Measurements from ENCODE around the gene DGKD. TPM values are rescaled to one million over a fixed set of nuclear protein-coding genes. Genes with fewer than 3 reads are reported as not detected.

Gene DGKD
- total RNA-seq, 1 experiment from 2014 or later = 28.2 TPM

DNA sequence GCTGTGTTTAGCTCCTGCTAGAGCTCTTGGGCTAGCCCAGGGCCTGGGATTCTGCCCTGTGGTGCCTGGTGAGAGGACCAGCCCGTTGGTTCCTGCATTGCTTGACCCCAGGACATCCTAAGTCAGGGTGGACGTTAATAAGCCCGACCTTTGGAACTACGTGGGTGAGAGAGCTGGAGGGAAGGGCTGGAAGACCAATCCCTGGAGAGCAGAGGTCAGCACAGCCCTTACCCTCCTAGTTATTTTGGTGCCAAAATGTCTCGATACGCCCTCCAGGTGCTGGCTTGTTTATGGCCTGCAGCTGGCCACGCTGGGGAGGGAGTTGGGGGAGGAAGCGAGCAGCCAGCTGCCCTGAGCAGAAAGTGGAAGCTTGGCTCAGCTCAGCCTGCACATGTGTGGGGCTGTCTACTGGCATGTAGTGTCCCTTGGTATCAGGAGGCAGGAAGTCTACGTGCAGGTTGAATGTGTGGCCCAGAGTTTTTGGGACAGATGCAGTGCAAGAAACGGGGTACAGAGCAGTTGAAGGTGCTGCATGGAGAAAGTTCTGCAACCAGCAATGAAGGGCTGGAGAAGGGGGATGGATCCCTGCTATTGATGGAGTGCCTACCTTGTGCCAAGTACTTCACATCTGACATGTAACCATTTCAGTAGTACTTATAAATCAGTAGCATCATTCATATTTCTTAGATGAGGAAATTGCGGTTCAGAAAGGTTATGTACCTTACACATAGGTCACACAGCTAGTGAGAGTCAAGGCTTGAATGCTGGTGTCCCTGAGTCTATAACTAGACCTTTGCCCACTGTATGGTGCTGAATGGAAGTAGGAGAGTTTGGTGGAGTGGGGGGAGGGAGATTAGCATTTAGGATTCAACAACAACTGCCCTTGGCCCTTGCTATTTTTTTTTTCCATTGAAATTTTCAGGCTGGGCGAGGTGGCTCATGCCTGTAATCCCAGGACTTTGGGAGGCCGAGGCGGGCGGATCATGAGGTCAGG lies 5.0 kb upstream of the DGKD start:
- Histone ChIP-seq H3K27ac (no peak overlapping the region), H3K4me1 (peaks cover 20% of the 10 kb centered on the region), H3K36me3 (no peaks in the 10 kb centered on the region), H3K4me3 (no peak overlapping the region), H3K9me3 (replicated peaks) (no peaks in the 10 kb centered on the region), H3K27me3 (no peaks in the 10 kb centered on the region)
- DNase-seq = peak; percentile 64 to 71

DNA sequence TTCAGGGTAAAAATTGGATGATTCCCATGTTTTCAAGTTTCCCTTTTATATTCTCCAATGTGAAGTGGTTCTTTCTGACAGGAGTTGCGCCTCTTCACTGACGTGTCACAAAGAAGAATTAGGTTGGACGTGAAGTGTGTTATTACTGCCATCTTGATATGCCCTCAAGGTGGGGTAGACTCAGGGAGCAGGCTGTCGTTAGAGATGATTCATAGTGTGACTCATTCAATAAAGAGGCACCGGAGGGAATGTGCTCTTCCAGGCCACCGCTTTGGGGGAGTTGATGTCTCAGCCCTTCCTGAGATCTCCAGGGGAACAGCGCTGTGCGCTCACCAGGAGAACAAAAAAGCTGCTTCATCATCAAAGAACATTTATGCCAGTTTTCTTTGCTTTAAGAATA lies 3.6 kb upstream of the DGKD start:
- no peaks in the 10 kb centered on the region for H3K36me3 ChIP-seq
- DNase-seq = peak; percentile 51 to 69
- no peaks in the 10 kb centered on the region for H3K9me3 ChIP-seq (replicated peaks)
- H3K27me3 ChIP-seq = no peaks in the 10 kb centered on the region
- no peak overlapping the region for H3K27ac ChIP-seq
- H3K4me1 ChIP-seq = peaks cover 25% of the 10 kb centered on the region
- H3K4me3 ChIP-seq = no peak overlapping the region

DNA sequence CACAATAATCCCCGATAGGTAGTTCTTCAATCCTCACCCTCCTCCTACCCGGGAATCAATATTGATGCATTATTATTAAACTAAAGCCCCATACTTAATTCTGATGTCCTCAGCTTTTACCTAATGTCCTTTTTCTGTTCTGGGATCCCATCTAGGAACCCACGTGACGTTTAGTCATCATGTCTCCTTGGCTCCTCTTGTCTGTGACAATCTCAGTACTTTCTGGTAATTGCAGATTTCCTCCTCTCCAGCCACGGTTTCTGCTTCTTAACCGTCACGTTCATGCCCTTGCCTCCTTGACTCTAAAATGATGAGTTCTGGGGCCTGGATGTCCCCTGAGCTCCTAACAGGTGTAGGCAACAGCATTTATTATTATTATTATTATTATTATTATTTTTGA lies 2.9 kb upstream of the DGKD start:
- Histone ChIP-seq H3K4me1 (peaks cover 30% of the 10 kb centered on the region), H3K27me3 (no peaks in the 10 kb centered on the region), H3K36me3 (no peaks in the 10 kb centered on the region), H3K4me3 (no peak overlapping the region), H3K9me3 (replicated peaks) (no peaks in the 10 kb centered on the region), H3K27ac (no peak overlapping the region)
- DNase-seq = no peak

DNA sequence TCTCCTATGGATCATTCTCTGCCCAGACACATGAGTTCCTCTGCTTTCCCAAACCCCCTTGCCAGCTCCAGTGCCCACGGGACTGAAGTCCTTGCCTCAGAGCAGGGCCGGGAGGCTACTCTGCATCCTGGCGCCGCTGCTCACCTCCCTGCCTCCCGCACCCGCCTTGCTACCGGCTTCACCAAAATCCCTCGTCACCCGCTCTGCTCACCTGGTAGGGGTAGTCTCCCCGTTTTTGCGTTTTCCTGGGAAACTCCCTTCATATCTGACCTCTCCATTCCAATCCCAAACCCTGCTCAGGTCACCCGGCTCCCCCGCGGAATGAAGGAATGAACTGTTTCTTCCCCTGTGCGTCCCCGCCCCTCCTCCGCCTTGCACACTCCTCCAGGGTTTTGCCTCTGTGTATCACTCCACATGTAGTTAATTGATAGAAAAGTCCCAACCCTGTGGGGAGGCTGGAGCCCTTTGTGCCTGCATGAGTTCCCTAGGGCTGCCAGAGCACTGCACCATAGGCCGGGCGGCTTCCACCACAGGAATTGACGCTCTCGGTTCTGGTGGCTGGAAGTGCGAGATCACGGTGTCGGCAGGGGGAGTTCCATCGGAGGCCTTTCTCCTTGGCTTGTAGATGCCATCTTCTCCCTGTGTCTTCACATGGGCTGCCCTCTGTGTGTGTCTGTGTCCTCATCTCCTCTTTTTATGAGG lies 2.0 kb upstream of the DGKD start:
- H3K4me1 ChIP-seq = peaks cover 38% of the 10 kb centered on the region
- no peak overlapping the region for H3K4me3 ChIP-seq
- no peak overlapping the region for H3K27ac ChIP-seq
- H3K36me3 ChIP-seq = no peaks in the 10 kb centered on the region
- no peaks in the 10 kb centered on the region for H3K27me3 ChIP-seq
- no peaks in the 10 kb centered on the region for H3K9me3 ChIP-seq (replicated peaks)
- no peak for DNase-seq

DNA sequence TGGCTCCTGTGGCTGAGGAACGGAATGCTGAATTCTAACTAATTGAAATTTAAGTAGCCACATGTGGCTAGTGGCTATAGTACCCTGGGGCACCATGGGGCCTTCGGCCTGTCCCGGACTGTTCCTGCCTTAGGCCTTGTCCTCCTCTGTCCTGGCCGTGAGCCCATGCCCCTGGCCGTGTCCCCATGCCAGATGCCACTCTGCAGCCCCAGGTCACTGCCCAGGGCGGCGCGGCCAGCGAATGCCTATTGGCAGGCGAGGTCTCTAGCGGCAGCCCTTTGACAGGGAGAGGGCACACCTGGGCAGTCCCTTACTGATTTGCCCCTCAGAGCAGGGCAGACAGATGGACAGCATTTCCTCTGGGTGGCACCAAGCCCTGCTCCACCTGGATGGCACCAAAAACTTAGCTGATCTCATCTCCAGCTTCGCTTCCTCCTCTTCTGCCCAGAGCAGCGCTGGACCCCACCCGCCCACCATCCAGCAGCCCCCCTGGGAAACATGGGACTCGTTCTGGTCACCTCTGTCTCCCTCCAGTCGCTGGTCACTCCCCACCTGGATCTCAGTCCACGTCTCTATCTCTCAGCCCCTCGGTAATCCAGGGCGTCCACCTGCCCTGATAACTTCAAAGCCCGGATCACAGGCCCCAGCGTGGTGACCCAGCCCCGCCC lies 1.1 kb upstream of the DGKD start:
- Histone ChIP-seq H3K27me3 (no peaks in the 10 kb centered on the region), H3K9me3 (replicated peaks) (no peaks in the 10 kb centered on the region), H3K4me3 (peak overlapping the region; percentile 61), H3K27ac (peak overlapping the region; percentile 33; the same call in 1 of the 2 replicates), H3K36me3 (peaks cover 5% of the 10 kb centered on the region; the same call in 1 of the 2 replicates), H3K4me1 (peaks cover 38% of the 10 kb centered on the region)
- DNase-seq = no peak

DNA sequence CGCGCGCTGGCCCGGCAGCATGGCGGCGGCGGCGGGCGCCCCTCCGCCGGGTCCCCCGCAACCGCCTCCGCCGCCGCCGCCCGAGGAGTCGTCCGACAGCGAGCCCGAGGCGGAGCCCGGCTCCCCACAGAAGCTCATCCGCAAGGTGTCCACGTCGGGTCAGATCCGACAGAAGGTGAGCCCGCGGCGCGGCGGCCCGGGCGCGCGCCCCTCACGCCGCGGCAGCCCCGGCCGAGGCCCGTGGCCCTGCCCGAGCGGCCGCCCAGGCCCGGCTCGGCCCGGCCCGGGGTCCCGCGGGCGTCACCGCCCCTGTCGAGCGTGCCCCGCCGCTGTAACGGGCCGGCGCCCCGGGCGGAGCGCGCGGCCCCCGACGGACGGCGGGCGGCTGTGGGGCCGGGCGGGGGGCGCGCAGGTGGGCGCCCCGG lies 218 bp downstream of the DGKD start:
- Histone ChIP-seq H3K4me3 (peak overlapping the region; percentile 61), H3K9me3 (replicated peaks) (no peaks in the 10 kb centered on the region), H3K27me3 (no peaks in the 10 kb centered on the region), H3K36me3 (peaks cover 7% of the 10 kb centered on the region; the same call in 1 of the 2 replicates), H3K4me1 (peaks cover 31% of the 10 kb centered on the region), H3K27ac (no peak overlapping the region)
- DNase-seq = no peak

DNA sequence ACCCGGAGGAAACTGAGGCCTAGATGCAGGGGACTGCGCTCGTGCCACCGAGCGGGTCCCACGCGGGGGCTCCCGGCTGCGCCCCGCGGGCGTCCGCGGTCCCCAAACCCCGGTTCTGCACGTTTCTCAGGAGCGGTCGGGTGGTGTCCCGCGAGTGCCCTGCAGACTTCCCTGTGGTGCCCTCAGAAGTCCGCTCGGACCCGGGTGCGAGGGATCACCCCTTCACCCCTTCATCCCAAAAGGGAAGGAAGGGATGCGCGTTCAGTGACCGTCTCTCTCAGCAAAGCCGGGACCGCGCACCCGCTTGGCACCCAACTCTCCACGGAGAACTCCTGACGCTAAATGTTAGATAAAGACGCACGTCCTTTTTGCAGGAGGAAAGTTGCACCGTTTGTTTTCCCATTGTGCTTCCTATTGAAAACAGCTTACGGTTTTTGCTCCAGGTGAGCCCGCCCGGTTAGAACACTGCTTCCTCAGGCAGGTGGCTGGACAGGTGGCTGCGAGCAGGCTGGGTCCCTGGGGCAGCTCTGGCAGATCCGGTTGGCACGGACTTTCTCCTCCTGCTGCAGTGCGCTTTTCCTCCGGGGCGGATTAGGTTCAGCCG lies 779 bp downstream of the DGKD start:
- H3K4me1 ChIP-seq = peaks cover 30% of the 10 kb centered on the region
- H3K36me3 ChIP-seq = peaks cover 7% of the 10 kb centered on the region; the same call in 1 of the 2 replicates
- no peak for DNase-seq
- H3K9me3 ChIP-seq (replicated peaks) = no peaks in the 10 kb centered on the region
- no peaks in the 10 kb centered on the region for H3K27me3 ChIP-seq
- peak overlapping the region; percentile 61 for H3K4me3 ChIP-seq
- no peak overlapping the region for H3K27ac ChIP-seq

DNA sequence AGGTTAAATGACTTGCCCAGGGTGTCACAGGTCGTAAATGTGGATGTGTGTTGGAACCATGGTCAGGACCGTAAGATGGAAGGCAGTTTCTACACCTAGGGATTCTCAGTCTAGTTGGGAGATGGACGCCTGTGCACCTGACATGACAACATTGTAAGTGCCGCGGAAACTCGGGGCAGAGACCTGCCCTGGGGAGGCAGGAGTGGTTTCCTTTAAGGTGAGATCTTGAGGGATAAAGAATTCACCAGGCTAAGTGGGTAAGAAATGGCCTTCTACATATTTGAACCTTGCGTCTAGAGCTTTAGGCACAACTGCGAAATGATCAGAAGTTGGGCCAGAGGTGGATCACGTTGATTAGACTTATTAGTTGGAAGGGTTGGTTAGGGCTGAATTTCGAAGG lies 1.6 kb downstream of the DGKD start:
- H3K4me3 ChIP-seq = no peak overlapping the region
- H3K4me1 ChIP-seq = peaks cover 24% of the 10 kb centered on the region
- H3K27ac ChIP-seq = no peak overlapping the region
- H3K27me3 ChIP-seq = no peaks in the 10 kb centered on the region
- H3K9me3 ChIP-seq (replicated peaks) = no peaks in the 10 kb centered on the region
- H3K36me3 ChIP-seq = peaks cover 7% of the 10 kb centered on the region; the same call in 1 of the 2 replicates
- no peak for DNase-seq

DNA sequence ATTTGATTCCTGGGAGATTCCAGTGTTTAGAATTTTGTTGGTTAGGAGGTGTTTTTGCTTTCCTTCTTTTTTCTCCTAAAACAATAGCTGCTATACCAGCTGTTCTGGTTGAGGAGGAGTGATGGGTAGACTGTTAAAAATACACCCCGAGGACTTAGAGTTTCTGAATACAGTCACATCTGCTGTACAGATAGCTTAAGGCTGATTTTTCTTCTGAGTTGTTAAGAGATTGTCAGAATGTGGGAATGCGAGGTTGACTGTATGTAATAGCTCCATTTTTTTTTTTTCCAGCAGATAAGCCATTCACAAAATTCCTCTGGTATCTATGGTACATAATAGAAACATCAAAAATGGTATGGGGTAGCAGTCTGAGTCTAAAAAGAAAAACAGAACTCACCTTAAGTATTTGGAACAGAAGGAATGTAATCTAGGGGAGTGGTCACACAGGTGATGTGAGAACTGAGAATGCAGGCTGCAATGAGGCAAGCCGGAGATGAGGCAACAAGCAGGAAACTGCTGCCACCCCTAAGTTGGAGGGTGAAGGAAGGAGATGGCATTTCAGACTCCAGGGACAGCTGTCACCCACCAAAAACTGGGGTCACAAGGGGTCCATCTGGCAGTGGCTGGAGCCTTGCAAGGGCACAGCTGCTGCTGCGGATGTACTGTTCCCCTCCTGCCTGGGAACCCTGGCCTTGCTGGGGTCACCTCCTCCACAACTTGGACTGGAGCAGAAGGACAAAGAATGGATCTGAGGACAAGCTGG lies 2.4 kb downstream of the DGKD start:
- H3K4me1 ChIP-seq = peaks cover 18% of the 10 kb centered on the region
- DNase-seq = no peak
- H3K4me3 ChIP-seq = no peak overlapping the region
- no peaks in the 10 kb centered on the region for H3K9me3 ChIP-seq (replicated peaks)
- H3K27ac ChIP-seq = no peak overlapping the region
- H3K27me3 ChIP-seq = no peaks in the 10 kb centered on the region
- H3K36me3 ChIP-seq = peaks cover 7% of the 10 kb centered on the region; the same call in 1 of the 2 replicates

DNA sequence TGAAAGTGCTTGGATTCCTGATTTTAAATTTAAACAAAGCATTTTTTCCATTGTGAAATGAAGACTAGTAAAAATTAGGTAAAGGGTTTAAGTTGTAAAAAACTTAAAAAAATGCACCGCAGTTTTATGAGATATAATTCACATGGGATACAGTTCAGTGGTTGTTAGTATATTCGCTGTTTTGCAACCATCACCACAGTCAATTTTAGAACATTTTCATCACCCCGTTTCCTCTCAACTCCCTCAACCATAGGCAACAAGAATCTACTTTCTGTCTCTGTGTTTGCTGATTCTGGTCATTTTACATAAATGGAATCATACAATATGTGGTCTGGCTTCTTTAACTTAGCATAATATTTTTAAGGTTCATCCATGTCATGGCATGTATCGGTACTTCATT lies 4.0 kb downstream of the DGKD start:
- 0 out of 2 replicates have a peak, but pooled peaks cover 4% of the 10 kb centered on the region for H3K9me3 ChIP-seq (replicated peaks)
- peaks cover 18% of the 10 kb centered on the region for H3K4me1 ChIP-seq
- peaks cover 18% of the 10 kb centered on the region; the same call in 1 of the 2 replicates for H3K36me3 ChIP-seq
- H3K27me3 ChIP-seq = no peaks in the 10 kb centered on the region
- DNase-seq = no peak
- H3K4me3 ChIP-seq = no peak overlapping the region
- no peak overlapping the region for H3K27ac ChIP-seq

DNA sequence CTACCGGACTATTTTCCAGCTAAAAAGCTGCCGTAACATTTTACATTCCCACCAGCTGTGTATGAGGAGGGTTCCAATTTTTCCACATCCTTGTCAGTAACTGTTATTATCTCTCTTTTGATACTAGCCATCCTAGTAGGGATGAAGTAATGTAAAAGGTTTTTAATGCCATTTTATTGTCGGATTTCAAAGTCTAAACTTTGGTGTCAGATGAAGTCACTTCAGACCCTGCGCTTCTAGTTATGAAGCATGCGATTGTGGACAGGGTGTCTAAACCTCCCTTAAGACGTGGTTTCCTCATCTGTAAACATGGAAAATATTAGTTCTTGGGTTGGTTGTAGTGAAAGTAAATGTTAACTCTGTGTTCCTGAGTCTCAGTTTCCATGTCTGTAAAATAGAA lies 4.7 kb downstream of the DGKD start:
- Histone ChIP-seq H3K9me3 (replicated peaks) (peaks cover 4% of the 10 kb centered on the region; the same call in 1 of the 2 replicates), H3K27ac (no peak overlapping the region), H3K4me3 (no peak overlapping the region), H3K36me3 (peaks cover 24% of the 10 kb centered on the region), H3K27me3 (no peaks in the 10 kb centered on the region), H3K4me1 (peaks cover 18% of the 10 kb centered on the region)
- no peak for DNase-seq

DNA sequence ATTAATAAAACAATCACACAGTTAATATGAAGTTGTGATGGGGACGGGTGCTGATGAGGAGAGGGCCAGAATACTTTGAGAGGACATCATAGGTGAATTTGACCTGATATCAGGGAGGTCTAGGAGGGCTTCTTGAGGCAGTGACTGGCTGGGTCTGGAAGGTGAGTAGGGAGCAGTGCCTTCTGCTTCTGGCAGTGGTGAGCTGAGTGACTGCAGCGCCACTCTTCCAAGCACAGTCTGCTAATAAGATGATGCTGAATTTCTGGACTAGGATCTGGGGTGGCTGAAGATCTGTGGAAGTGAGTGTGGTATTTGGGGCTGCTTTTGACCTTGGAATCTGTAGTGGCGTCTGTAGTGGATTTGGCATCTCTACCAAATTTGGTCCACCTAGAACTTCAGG lies 5.5 kb downstream of the DGKD start:
- H3K36me3 ChIP-seq = peaks cover 25% of the 10 kb centered on the region
- H3K4me3 ChIP-seq = no peak overlapping the region
- H3K27ac ChIP-seq = no peak overlapping the region
- H3K4me1 ChIP-seq = peaks cover 18% of the 10 kb centered on the region
- no peaks in the 10 kb centered on the region for H3K27me3 ChIP-seq
- no peak for DNase-seq
- H3K9me3 ChIP-seq (replicated peaks) = peaks cover 4% of the 10 kb centered on the region; the same call in 1 of the 2 replicates

DNA sequence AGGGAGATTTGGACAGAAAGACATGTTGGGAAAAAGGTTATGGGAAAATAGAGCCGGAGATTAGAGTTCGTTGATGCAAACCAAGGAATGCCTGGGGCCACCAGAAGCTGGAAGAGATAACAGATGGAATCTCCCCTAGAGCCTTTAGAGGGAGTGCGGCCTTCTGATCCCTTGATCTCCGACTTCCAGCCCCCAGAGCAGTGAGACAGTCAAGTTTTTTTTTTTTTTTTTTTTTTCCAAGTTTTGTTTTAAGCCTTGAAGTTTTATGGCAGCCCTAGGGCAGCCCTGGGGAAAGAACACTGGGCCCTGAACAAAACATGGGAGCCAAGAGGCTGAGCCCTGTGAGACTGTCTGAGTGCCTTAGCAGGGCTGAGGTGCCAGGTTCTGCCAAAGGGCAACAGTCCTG lies 6.5 kb downstream of the DGKD start:
- DNase-seq = no peak
- peaks cover 28% of the 10 kb centered on the region for H3K36me3 ChIP-seq

DNA sequence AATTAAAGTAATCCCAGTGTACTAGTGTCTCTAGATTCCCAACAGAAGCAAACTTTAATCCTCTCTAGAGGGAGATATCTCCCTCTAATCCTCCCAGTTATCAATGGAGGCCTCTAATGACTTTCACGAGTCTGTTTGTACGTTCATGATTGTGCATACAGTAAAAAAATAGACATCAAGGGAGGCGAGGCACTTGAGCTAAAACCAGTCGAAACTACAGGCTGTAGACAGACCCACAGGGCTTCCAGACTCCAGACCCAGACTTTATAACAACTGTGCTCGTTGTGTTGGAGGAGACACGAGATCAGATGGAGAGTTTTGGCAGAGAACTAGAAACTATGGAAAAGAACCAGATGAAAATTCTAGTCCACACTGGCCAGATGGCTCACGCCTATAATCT lies 7.0 kb downstream of the DGKD start:
- Histone ChIP-seq H3K4me3 (no peak overlapping the region), H3K4me1 (peaks cover 9% of the 10 kb centered on the region), H3K27me3 (no peaks in the 10 kb centered on the region), H3K36me3 (peaks cover 29% of the 10 kb centered on the region), H3K9me3 (replicated peaks) (peaks cover 4% of the 10 kb centered on the region; the same call in 1 of the 2 replicates), H3K27ac (no peak overlapping the region)
- DNase-seq = no peak

More for the DNA sequence above, 6.5 kb downstream of the DGKD start:
- Histone ChIP-seq H3K9me3 (replicated peaks) (peaks cover 4% of the 10 kb centered on the region; the same call in 1 of the 2 replicates), H3K27ac (no peak overlapping the region), H3K27me3 (no peaks in the 10 kb centered on the region), H3K4me1 (peaks cover 12% of the 10 kb centered on the region), H3K4me3 (no peak overlapping the region)
